Memory B cell (primary cell): ENCODE data around the gene PVR.
"Not testable (repeated sequence)": the region's sequence is repeated elsewhere in the genome, so short reads cannot be mapped to it uniquely, and the experiment has no call there.

Experiments used
- ATAC-seq: fragments of 150-1000 bp; cut with Tn5 transposase; 2 replicates; pipeline ENCODE4 v1.10.0; 2021; ENCODE audit warnings: low read depth, mild to moderate bottlenecking, moderate library complexity
- DNase-seq, 2 donors: peaks; one replicate each; pipeline ENCODE4 v3.0.0; 2022; ENCODE audit warnings: low spot score in 2 of 2
- H3K27ac Mint-ChIP-seq: one replicate; pipeline ENCODE4 v1.8.0; 2022; ENCODE audit warnings: mild to moderate bottlenecking, moderate library complexity, mixed read lengths
- H3K27me3 Mint-ChIP-seq: one replicate; pipeline ENCODE4 v1.8.0; 2022; ENCODE audit warnings: mixed read lengths
- H3K36me3 Mint-ChIP-seq: one replicate; pipeline ENCODE4 v1.8.0; 2022; ENCODE audit warnings: mild to moderate bottlenecking, mixed read lengths
- H3K4me1 Mint-ChIP-seq: one replicate; pipeline ENCODE4 v1.8.0; 2022; ENCODE audit warnings: mixed read lengths
- H3K4me3 Mint-ChIP-seq: one replicate; pipeline ENCODE4 v1.8.0; 2022; ENCODE audit warnings: mild to moderate bottlenecking, moderate library complexity, mixed read lengths
- H3K9me3 Mint-ChIP-seq: one replicate; pipeline ENCODE4 v1.8.0; 2022; ENCODE audit warnings: mixed read lengths

The PVR gene

GRCh38 chr19:44700547-44700946 is 56.8 kb downstream of the PVR start:
- Mint-ChIP-seq H3K27me3 (peaks cover 20% of the 10 kb centered on the region), H3K9me3 (no peaks in the 10 kb centered on the region), H3K36me3 (no peaks in the 10 kb centered on the region), H3K27ac (no peak overlapping the region), H3K4me1 (no peaks in the 10 kb centered on the region), H3K4me3 (no peak overlapping the region)
- DNase-seq, result no peak
- ATAC-seq, result no peak

- no peaks in the 10 kb centered on the region for H3K36me3 Mint-ChIP-seq
- H3K27ac Mint-ChIP-seq, result no peak overlapping the region
- H3K9me3 Mint-ChIP-seq, result no peaks in the 10 kb centered on the region
- no peak overlapping the region for H3K4me3 Mint-ChIP-seq
- no peak for DNase-seq
- H3K4me1 Mint-ChIP-seq, result no peaks in the 10 kb centered on the region
- no peak for ATAC-seq
- peaks cover 22% of the 10 kb centered on the region for H3K27me3 Mint-ChIP-seq
Observed at GRCh38 chr19:44701228-44701627, 57.5 kb downstream of the PVR start.

GRCh38 chr19:44702551-44703176 is 59.0 kb downstream of the PVR start:
- Mint-ChIP-seq H3K27me3 (peaks cover 16% of the 10 kb centered on the region), H3K4me3 (no peak overlapping the region), H3K36me3 (no peaks in the 10 kb centered on the region), H3K9me3 (no peaks in the 10 kb centered on the region), H3K4me1 (no peaks in the 10 kb centered on the region), H3K27ac (no peak overlapping the region)
- ATAC-seq, result no peak
- DNase-seq, result no peak

GRCh38 chr19:44703336-44704078 is 59.8 kb downstream of the PVR start:
- no peak for DNase-seq
- no peaks in the 10 kb centered on the region for H3K4me1 Mint-ChIP-seq
- no peak overlapping the region for H3K4me3 Mint-ChIP-seq
- no peaks in the 10 kb centered on the region for H3K36me3 Mint-ChIP-seq
- H3K27me3 Mint-ChIP-seq, result peaks cover 9% of the 10 kb centered on the region
- H3K27ac Mint-ChIP-seq, result no peak overlapping the region
- no peak for ATAC-seq
- no peaks in the 10 kb centered on the region for H3K9me3 Mint-ChIP-seq

- no peaks in the 10 kb centered on the region for H3K4me1 Mint-ChIP-seq
- H3K9me3 Mint-ChIP-seq, result no peaks in the 10 kb centered on the region
- H3K27ac Mint-ChIP-seq, result no peak overlapping the region
- H3K36me3 Mint-ChIP-seq, result no peaks in the 10 kb centered on the region
- DNase-seq (no peak), ATAC-seq (no peak)
- no peak overlapping the region for H3K4me3 Mint-ChIP-seq
- H3K27me3 Mint-ChIP-seq, result peaks cover 9% of the 10 kb centered on the region
Observed at GRCh38 chr19:44704982-44705381, 61.3 kb downstream of the PVR start.

- no peak for ATAC-seq
- Mint-ChIP-seq H3K4me1 (no peaks in the 10 kb centered on the region), H3K4me3 (no peak overlapping the region), H3K27ac (no peak overlapping the region), H3K9me3 (no peaks in the 10 kb centered on the region), H3K36me3 (no peaks in the 10 kb centered on the region), H3K27me3 (peaks cover 13% of the 10 kb centered on the region)
- DNase-seq, result no peak
Observed at GRCh38 chr19:44705502-44706010, 61.8 kb downstream of the PVR start.

- Mint-ChIP-seq H3K27me3 (peaks cover 15% of the 10 kb centered on the region), H3K9me3 (no peaks in the 10 kb centered on the region), H3K27ac (no peak overlapping the region), H3K36me3 (no peaks in the 10 kb centered on the region), H3K4me1 (no peaks in the 10 kb centered on the region), H3K4me3 (no peak overlapping the region)
- ATAC-seq (no peak), DNase-seq (no peak)
Observed at GRCh38 chr19:44706506-44707236, 63.0 kb downstream of the PVR start.

GRCh38 chr19:44707794-44708193 is 64.1 kb downstream of the PVR start:
- Mint-ChIP-seq H3K36me3 (no peaks in the 10 kb centered on the region), H3K27me3 (peaks cover 13% of the 10 kb centered on the region), H3K4me1 (no peaks in the 10 kb centered on the region), H3K9me3 (no peaks in the 10 kb centered on the region), H3K27ac (no peak overlapping the region), H3K4me3 (no peak overlapping the region)
- DNase-seq (no peak), ATAC-seq (no peak)

- no peak for ATAC-seq
- no peak for DNase-seq
- no peak overlapping the region for H3K27ac Mint-ChIP-seq
- H3K9me3 Mint-ChIP-seq, result no peaks in the 10 kb centered on the region
- no peak overlapping the region for H3K4me3 Mint-ChIP-seq
- peaks cover 12% of the 10 kb centered on the region for H3K27me3 Mint-ChIP-seq
- H3K4me1 Mint-ChIP-seq, result no peaks in the 10 kb centered on the region
- H3K36me3 Mint-ChIP-seq, result no peaks in the 10 kb centered on the region
Observed at GRCh38 chr19:44708940-44709339, 65.2 kb downstream of the PVR start.

GRCh38 chr19:44709434-44710266 is 65.9 kb downstream of the PVR start:
- H3K36me3 Mint-ChIP-seq, ATAC-seq, H3K9me3 Mint-ChIP-seq, H3K4me3 Mint-ChIP-seq, H3K27ac Mint-ChIP-seq, H3K4me1 Mint-ChIP-seq, DNase-seq: not testable (repeated sequence)
- peaks cover 11% of the 10 kb centered on the region for H3K27me3 Mint-ChIP-seq

GRCh38 chr19:44710483-44710882 is 66.8 kb downstream of the PVR start:
- no peak overlapping the region for H3K27ac Mint-ChIP-seq

GRCh38 chr19:44712864-44713515 is 69.3 kb downstream of the PVR start:
- no peak overlapping the region for H3K27ac Mint-ChIP-seq
- no peak overlapping the region for H3K4me3 Mint-ChIP-seq
- ATAC-seq (no peak), DNase-seq (no peak)
- no peaks in the 10 kb centered on the region for H3K36me3 Mint-ChIP-seq
- H3K4me1 Mint-ChIP-seq, result no peaks in the 10 kb centered on the region
- peaks cover 6% of the 10 kb centered on the region for H3K27me3 Mint-ChIP-seq
- peaks cover 4% of the 10 kb centered on the region for H3K9me3 Mint-ChIP-seq

More at GRCh38 chr19:44710483-44710882, 66.8 kb downstream of the PVR start:
- peaks cover 8% of the 10 kb centered on the region for H3K27me3 Mint-ChIP-seq
- H3K4me1 Mint-ChIP-seq, result no peaks in the 10 kb centered on the region
- no peak for DNase-seq
- peaks cover 3% of the 10 kb centered on the region for H3K9me3 Mint-ChIP-seq
- no peak overlapping the region for H3K4me3 Mint-ChIP-seq
- no peak for ATAC-seq
- H3K36me3 Mint-ChIP-seq, result no peaks in the 10 kb centered on the region
